HG03045 (cell line): ENCODE results near the gene GRM8.

Source experiments
- ATAC-seq: cut with Tn5 transposase; IDR thresholded peaks from one replicate; pipeline ENCODE4 v1.9.1; 2021; ENCODE audit warnings: mild to moderate bottlenecking, moderate library complexity; ENCODE audit not compliant: unreplicated experiment

The GRM8 gene

GRCh38 chr7:126750207-126750911 lies 502.4 kb downstream of the GRM8 start:
- no peak for ATAC-seq

GRCh38 chr7:126728967-126729366 lies 523.8 kb downstream of the GRM8 start:
- no peak for ATAC-seq

GRCh38 chr7:126727930-126728391 lies 524.8 kb downstream of the GRM8 start:
- no peak for ATAC-seq

GRCh38 chr7:126723966-126724544 lies 528.7 kb downstream of the GRM8 start:
- ATAC-seq = no peak

- peak; percentile 87 for ATAC-seq
Measured at GRCh38 chr7:126720232-126720631, 532.5 kb downstream of the GRM8 start.

- ATAC-seq = peak; percentile 40
Measured at GRCh38 chr7:126718419-126718818, 534.3 kb downstream of the GRM8 start.

GRCh38 chr7:126716321-126716720 lies 536.4 kb downstream of the GRM8 start:
- no peak for ATAC-seq

GRCh38 chr7:126715076-126715475 lies 537.7 kb downstream of the GRM8 start:
- ATAC-seq = no peak

GRCh38 chr7:126702242-126703016 lies 550.3 kb downstream of the GRM8 start:
- ATAC-seq = peak; percentile 61

GRCh38 chr7:126700807-126701604 lies 551.7 kb downstream of the GRM8 start:
- peak; percentile 85 for ATAC-seq

GRCh38 chr7:126699707-126700106 lies 553.0 kb downstream of the GRM8 start:
- no peak for ATAC-seq

GRCh38 chr7:126698909-126699308 lies 553.8 kb downstream of the GRM8 start:
- no peak for ATAC-seq

GRCh38 chr7:126698446-126698845 lies 554.3 kb downstream of the GRM8 start:
- ATAC-seq = no peak

- ATAC-seq = peak; percentile 37
Measured at GRCh38 chr7:126696256-126697038, 556.3 kb downstream of the GRM8 start.

- ATAC-seq = no peak
Measured at GRCh38 chr7:126690848-126691751, 561.6 kb downstream of the GRM8 start.

GRCh38 chr7:126690104-126690503 lies 562.6 kb downstream of the GRM8 start:
- no peak for ATAC-seq

- no peak for ATAC-seq
Measured at GRCh38 chr7:126689037-126689436, 563.7 kb downstream of the GRM8 start.

GRCh38 chr7:126686474-126686873 lies 566.3 kb downstream of the GRM8 start:
- no peak for ATAC-seq

- no peak for ATAC-seq
Measured at GRCh38 chr7:126685596-126685995, 567.1 kb downstream of the GRM8 start.
